HG02885 (cell line): ENCODE data around the gene FAM170B.

ENCODE experiments used
- ATAC-seq: cut with Tn5 transposase; IDR thresholded peaks from one replicate; pipeline ENCODE4 v1.9.1; 2021; ENCODE audit warnings: mild to moderate bottlenecking; ENCODE audit not compliant: unreplicated experiment, poor library complexity

The FAM170B gene

GRCh38 chr10:49133706-49134248 lies at the start of gene FAM170B:
Gene FAM170B, minus strand, starts transcription at chr10:49134021. Its CDS starts 103 bp downstream, at chr10:49133918.
- ATAC-seq = no peak

- no peak for ATAC-seq
Observed at GRCh38 chr10:49182776-49183175, 49.0 kb upstream of the FAM170B start.

- ATAC-seq = no peak
Observed at GRCh38 chr10:49180444-49180860, 46.6 kb upstream of the FAM170B start.

DNA sequence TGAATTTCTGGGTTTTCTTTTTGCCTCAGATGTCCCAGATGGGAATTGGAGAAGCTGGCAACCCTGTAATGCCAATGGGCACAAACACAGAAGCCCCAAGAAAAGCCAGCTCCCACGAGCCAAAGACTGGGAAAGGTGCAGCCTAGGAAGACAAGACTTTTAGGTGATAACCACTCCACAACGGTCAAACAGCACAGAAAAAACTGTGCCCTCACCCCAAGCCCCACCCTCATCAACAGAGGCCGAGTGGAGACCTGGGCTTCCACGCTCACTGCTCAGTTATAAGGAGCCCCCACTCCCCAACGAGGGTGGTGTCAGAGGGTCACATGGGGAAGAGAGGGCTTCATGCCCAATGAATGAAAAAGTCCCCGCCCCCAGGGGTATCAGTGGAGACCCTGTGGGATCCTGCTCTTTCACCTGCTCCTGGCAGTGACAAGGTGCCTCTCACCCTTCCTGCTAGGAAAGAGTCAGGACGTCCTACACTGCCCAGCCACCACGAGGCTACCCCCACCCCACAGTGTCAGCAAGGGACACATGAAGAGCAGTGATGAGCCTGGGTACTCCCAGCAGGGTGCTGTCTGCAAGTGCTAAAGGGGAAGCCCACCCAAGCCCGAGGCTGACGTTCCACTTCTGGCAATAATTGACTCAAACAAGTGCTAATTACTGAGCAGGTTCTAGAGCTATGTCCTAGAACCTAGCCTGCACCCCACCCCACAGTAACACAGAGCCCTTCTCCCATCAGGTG lies 46.0 kb upstream of the FAM170B start:
- ATAC-seq = no peak

DNA sequence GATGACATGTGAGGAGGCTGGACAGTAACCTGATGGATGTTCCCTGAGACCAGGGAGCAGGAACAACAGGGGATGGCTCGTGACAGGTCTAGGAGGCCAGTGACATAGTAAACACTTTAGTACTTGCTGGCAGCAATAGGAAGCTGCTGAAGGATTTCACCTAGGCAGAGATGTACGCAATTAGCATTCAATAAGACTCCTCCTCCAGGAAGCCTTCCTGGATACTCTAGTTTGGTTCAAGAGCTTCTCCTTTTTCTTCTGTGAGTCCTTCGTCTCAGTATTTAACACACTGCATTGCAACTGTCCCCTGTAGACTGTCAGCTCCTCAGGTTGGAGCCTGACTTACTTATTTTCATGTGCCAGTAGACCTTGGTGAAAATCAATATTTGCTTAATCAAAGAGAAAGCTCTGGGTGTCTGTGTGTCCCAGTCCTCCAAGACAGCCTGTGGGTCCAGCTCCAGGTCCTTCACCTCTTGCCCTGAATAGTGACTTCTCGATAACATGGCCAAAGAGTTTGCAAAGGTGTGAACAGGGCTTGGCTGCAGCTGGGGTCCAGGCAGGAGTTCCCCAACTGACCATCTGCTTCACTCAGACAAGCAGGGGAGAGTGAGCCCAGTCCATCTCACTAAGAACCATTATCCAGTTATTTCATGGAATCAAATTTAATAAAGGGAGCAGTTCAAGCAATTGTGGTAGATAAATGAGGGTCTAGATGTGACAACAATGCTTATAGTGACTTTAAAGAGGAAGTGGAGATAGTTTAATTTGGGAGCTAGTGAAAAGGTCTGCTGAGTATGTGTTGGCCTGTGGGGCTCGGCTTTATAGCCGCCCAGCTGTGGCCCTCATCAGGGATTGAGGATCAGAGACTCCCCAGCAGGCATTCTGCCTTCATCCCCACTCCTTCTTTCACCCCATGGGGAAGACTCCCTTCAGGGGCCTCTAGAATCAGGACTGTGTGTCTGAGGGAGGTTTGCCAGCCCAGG lies 45.0 kb upstream of the FAM170B start:
- no peak for ATAC-seq

DNA sequence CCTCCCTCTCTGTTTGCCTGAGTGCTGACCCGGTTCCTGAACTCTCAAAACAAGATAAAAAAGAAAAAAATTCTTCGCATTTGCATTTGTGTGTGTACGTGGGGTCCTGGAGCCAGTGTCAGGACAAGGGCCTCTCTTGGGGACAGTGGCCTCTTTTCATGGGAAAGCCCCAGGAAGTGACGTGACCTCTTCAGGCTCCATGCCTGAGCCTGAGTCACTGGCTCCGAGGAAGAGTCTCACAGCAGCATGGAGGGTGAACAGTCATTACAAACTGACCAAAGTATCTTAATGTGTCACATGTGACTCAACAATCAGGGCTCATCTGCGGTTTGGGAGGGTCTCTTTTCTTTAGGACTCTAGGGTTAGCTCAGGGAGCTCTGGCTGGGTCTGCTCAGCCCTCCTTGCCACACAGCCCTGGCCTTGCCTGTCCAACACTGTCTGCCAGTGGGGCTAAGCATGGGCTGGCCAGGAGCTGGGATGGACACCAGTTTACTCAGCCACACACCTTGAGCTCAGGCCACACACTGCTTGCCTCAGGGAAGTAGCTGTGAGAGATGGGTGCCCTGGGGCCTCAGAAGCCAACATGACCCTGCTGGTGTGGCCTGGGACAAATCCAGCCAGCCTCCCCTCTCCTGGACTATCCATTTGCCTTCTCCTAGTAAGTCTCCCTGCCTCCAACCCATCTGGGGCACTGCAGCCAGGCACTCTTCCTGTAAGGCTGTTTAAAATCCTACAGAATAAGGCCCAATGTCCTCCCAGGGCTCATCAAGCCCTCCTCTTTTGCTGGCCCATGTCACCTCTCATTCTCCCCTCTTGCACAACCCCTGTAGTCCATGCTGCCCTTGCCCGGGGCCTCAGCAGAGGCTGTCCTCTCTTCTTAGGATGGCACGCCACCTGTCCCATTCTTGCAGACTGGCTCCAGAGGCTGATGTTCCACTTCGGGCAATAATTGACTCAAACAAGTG lies 43.9 kb upstream of the FAM170B start:
- ATAC-seq = peak; percentile 88

DNA sequence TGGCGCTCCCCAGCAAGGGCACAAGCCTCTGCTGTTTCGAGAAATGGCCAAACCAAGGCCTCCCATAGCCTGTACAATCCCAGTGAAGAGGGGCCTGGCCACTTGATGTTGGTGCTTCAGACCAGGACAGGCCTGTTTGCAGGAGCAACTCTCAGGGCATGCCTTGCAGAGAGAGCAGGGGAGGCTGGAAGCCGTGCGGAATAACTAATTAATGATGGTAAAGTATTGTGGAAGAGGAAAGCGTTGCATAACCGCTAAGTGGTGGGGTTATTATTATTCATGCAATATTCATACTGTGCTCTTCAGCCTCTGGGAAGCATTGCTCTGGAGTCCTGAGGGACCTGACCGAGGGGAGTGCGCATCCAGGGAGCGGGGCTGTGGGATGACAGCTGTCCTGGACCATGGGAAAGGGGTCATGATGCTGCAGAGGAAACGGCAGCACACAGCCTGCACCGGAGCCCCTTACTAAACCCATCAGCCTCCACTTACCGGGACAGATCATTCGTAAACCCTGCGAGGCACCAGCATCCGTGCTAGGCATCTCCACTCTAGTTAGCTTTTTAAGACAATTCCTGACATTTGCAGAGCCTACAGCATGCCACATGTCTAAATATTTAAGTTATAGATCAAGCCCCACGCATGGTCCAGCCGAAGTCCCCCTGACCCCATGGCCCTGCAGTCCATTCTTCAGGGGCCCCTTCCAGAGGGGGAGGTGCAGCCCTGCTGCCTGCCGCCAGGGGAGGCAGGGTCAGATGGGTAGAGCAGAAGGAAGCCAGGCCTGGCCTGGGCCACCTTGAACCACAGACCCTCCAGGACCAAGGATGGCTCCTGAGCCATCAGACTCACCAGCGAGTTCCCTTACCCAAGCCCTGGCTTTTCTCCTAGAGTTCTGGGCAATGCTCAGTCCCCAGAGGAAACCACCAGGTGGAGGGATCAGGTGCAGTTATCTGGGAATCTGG lies 42.8 kb upstream of the FAM170B start:
- ATAC-seq = peak; percentile 0

- ATAC-seq = no peak
Observed at GRCh38 chr10:49175587-49176309, 41.9 kb upstream of the FAM170B start.

DNA sequence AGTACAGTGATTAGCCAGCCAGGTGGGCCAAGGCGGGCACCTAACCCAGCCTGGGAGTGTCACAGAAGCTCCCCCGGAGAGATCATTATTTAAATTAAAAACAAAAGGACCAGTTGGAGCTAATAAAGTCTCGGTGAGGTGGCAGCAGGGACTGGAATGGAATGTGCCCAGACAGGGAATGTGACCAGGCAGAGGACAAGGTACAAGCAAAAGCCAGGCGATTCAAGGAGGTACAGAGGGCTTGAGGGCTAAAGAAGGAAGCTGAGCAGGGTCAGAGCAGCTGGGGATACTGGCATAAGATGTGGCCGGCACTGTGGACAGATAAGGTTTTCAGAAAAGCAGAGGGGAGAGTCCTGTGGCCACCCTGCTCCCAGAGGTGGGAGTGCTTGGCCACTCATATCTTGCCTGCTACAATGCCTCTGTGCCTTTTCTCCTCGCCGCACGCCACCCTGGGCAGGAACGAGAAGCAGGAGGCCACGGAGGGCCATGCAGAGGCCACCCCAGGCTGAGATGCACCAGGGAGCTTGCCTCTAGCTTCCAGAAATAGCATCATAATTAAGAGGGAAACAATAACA lies 41.2 kb upstream of the FAM170B start:
- ATAC-seq = no peak

- no peak for ATAC-seq
Observed at GRCh38 chr10:49174261-49174925, 40.6 kb upstream of the FAM170B start.

GRCh38 chr10:49173853-49174252 lies 40.0 kb upstream of the FAM170B start:
- ATAC-seq = no peak

DNA sequence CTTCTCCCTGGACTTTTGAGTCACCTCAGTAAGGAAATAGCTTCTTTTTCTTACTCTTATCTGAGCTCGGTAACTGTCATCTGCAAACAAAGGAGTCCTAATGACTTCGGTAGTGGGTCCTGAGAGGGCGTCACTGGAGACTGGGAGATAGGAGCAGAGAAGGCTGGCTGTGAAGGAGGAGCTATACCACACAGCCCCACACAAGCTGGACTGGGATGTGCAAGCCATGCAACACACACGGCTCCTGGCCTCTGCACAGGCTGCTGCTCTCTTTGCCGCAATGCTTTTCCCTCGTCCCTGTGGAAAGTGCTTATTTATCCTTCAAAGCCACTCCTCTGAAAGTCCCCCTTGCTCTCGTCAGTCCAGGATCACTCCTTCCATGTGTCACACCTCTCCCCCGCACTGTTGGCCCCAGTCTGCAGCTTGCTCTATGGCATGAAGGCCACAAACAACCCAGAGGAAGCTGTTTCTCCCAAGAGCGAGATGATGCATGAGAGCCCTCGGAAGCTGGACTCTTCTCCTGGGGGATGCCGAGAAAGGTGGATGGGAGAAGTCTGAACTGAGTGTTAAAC lies 39.5 kb upstream of the FAM170B start:
- no peak for ATAC-seq

GRCh38 chr10:49172777-49173132 lies 38.9 kb upstream of the FAM170B start:
- ATAC-seq = no peak

DNA sequence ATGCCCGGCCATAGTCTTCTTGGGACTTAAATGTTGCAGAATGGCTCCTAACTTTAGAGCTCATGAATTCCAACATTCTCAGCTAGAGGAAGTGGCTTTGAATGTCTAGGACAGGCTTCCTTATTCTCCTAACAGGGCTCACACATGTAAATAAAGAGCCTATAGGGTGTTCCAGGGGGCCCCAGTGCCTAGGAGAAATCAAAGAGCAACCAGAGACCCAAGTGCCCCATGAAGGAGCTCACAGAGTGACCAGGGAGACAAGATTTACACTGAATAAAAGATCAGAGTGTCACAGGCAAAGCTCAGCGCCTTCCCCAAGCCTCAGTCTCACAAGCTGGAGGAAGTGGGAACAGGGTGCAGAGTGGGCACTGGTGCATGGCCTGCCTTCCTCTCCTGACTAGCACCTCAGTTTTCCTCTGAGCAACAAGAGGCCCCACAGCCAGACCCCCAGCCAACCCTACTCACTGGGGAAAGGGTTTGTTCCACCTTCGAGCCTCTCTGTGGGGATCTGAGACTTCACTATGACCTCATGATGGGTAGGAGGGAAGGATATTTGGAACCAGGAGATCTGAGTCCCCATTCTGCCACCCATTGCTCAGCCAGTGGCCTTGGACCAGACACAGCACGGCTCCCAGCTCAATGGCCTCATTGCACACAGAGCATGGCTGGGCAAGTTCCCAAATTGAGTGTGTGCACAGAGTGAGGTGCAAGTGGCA lies 38.4 kb upstream of the FAM170B start:
- no peak for ATAC-seq

- ATAC-seq = no peak
Observed at GRCh38 chr10:49171326-49172060, 37.7 kb upstream of the FAM170B start.
